Activated B cell treated with CpG ODN at 0.5 μM for 24 hours (primary cell): Measurements from ENCODE around the gene LPGAT1. TPM values are rescaled to one million over a fixed set of nuclear protein-coding genes. Genes with fewer than 3 reads are reported as not detected.

Experiments used
- ATAC-seq: fragments of 200-7000 bp; cut with Tn5 transposase; one replicate; pipeline ENCODE4 v1.10.0; 2021; ENCODE audit warnings: low read depth, mild to moderate bottlenecking, moderate library complexity
- CTCF ChIA-PET: fragments of 350-600 bp; sonication (Branson Sonifier 250); formaldehyde crosslinking; loops from one replicate; lab custom pipeline; 2021; ENCODE audit warnings: antibody characterized with exemption; lab: Charles Lee
- POLR2A ChIA-PET: fragments of 350-600 bp; sonication (Branson Sonifier 250); formaldehyde crosslinking; loops from one replicate; lab custom pipeline; 2021; ENCODE audit warnings: antibody characterized with exemption; lab: Charles Lee
- DNase-seq: peaks from one replicate; pipeline ENCODE4 v3.0.0; 2022
- H3K27ac Mint-ChIP-seq: one replicate; pipeline ENCODE4 v1.8.0; 2020; ENCODE audit warnings: mixed read lengths
- H3K27me3 Mint-ChIP-seq: one replicate; pipeline ENCODE4 v1.8.0; 2021; ENCODE audit warnings: mixed read lengths
- H3K36me3 Mint-ChIP-seq: one replicate; pipeline ENCODE4 v1.8.0; 2021; ENCODE audit warnings: low read depth, mixed read lengths
- H3K4me1 Mint-ChIP-seq: one replicate; pipeline ENCODE4 v1.8.0; 2021; ENCODE audit warnings: mixed read lengths
- H3K4me3 Mint-ChIP-seq: one replicate; pipeline ENCODE4 v1.8.0; 2020; ENCODE audit warnings: mild to moderate bottlenecking, mixed read lengths
- H3K9me3 Mint-ChIP-seq: one replicate; pipeline ENCODE4 v1.8.0; 2020; ENCODE audit warnings: mixed read lengths
- CTCF ChIP-seq: fragments of 200-600 bp; IDR thresholded peaks from one replicate; pipeline ENCODE4 v1.8.0; 2022; ENCODE audit warnings: antibody characterized with exemption, mild to moderate bottlenecking
- intact Hi-C: fragments of 100-400 bp; cut with micrococcal nuclease; formaldehyde crosslinking; loops from one replicate; pipeline ENCODE4 v1.15.1; 2024
- total RNA-seq: library from RNA; stranded (reverse); gene quantifications from 2 replicates; pipeline ENCODE4 v1.2.3, GENCODE V29; 2022

Gene LPGAT1
- total RNA-seq, 1 donor from 2014 or later, result 43.6 TPM

DNA sequence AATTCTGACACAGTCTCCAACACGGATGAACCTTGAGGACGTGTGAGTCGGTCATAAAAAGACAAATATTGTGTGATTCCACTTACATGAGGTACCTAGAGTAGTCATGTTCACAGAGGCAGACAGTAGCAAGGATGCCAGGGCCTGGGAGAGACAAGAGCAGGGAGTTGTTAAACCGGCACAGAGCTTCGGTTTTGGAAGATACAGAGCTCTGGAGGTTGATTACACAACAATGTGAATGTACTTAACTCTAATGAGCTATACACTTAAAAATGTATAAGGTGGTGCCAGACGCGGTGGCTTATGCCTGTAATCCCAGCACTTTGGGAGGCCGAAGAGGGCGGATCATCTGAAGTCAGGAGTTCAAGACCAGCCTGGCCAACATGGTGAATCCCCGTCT lies 117.3 kb downstream of the LPGAT1 start:
- Mint-ChIP-seq H3K36me3 (no peaks in the 10 kb centered on the region), H3K4me3 (no peak overlapping the region), H3K27ac (no peak overlapping the region), H3K27me3 (no peaks in the 10 kb centered on the region), H3K9me3 (peaks cover 2% of the 10 kb centered on the region), H3K4me1 (peaks cover 9% of the 10 kb centered on the region)
- CTCF ChIA-PET, result no interaction called here
- ATAC-seq (no peak), DNase-seq (no peak)
- no peak for TF ChIP-seq CTCF
- POLR2A ChIA-PET, result no interaction called here
- intact Hi-C loops, result no loop called here

- no peaks in the 10 kb centered on the region for H3K36me3 Mint-ChIP-seq
- no peak for TF ChIP-seq CTCF
- ATAC-seq (no peak), DNase-seq (no peak)
- H3K4me3 Mint-ChIP-seq, result no peak overlapping the region
- H3K4me1 Mint-ChIP-seq, result peaks cover 9% of the 10 kb centered on the region
- no peak overlapping the region for H3K27ac Mint-ChIP-seq
- POLR2A ChIA-PET, result no interaction called here
- CTCF ChIA-PET, result no interaction called here
- no peaks in the 10 kb centered on the region for H3K9me3 Mint-ChIP-seq
- H3K27me3 Mint-ChIP-seq, result no peaks in the 10 kb centered on the region
- intact Hi-C loops, result no loop called here
These were observed 119.3 kb downstream of the LPGAT1 start for GRCh38 chr1:211711315-211711705.

- Mint-ChIP-seq H3K9me3 (no peaks in the 10 kb centered on the region), H3K36me3 (no peaks in the 10 kb centered on the region), H3K27ac (no peak overlapping the region), H3K27me3 (no peaks in the 10 kb centered on the region), H3K4me3 (no peak overlapping the region), H3K4me1 (peaks cover 9% of the 10 kb centered on the region)
- POLR2A ChIA-PET, result no interaction called here
- no peak for TF ChIP-seq CTCF
- ATAC-seq (no peak), DNase-seq (no peak)
- intact Hi-C loops, result no loop called here
- CTCF ChIA-PET, result no interaction called here
These were observed 119.8 kb downstream of the LPGAT1 start for GRCh38 chr1:211710566-211711314.

DNA sequence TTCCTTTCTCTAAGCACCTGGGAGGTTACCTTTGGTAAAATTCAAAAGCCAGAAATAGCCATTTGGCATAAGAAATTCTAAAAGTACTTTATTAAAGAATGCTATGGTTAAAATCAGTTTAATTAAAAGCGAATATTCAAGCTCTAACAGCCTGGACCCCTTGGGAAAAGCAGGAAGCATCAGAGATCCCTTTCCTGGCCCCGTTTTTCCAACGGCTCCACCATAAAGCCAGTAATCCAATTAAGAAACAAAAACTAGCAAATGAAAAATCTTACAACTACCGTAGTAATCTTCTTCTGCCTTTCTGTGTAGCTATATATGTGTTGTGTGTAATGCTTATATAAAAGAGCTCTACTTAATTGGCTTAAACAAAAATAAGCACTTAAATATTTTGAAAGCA lies 121.6 kb downstream of the LPGAT1 start:
- H3K27me3 Mint-ChIP-seq, result no peaks in the 10 kb centered on the region
- TF ChIP-seq CTCF, result no peak
- no peak overlapping the region for H3K4me3 Mint-ChIP-seq
- H3K9me3 Mint-ChIP-seq, result no peaks in the 10 kb centered on the region
- H3K36me3 Mint-ChIP-seq, result no peaks in the 10 kb centered on the region
- peaks cover 9% of the 10 kb centered on the region for H3K4me1 Mint-ChIP-seq
- ATAC-seq, result no peak
- DNase-seq, result no peak
- ChIA-PET POLR2A (interaction anchor here (1.5 kb wide), 1 partner anchor 10 kb away, joined by 3 read pairs; no protein-coding TSS in a partner anchor), CTCF (no interaction called here)
- no peak overlapping the region for H3K27ac Mint-ChIP-seq
- intact Hi-C loops, result no loop called here

DNA sequence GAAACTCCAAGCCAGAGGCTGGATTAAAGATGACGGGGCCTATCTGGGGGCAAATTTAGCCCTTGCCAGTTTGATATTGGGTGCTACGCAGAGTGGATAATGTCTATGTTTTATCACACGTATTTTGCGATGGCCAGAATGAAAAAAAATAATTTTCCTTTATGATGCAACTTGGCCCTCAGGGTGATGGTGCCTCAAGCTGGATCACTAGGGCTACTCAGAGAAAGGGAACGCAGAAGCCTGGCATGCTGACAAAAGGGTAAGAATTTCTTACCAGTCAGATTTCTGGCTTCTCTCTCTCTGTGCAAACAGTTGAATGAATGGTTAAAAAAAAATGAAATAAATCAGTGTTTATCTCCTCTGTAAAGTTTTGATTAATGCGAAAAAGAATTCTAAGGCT lies 122.6 kb downstream of the LPGAT1 start:
- intact Hi-C loops, result no loop called here
- H3K27ac Mint-ChIP-seq, result no peak overlapping the region
- no peak for TF ChIP-seq CTCF
- no peaks in the 10 kb centered on the region for H3K9me3 Mint-ChIP-seq
- peaks cover 9% of the 10 kb centered on the region for H3K4me1 Mint-ChIP-seq
- H3K36me3 Mint-ChIP-seq, result no peaks in the 10 kb centered on the region
- H3K27me3 Mint-ChIP-seq, result no peaks in the 10 kb centered on the region
- DNase-seq (no peak), ATAC-seq (no peak)
- ChIA-PET CTCF (no interaction called here), POLR2A (interaction anchor here (1.5 kb wide), 1 partner anchor 9 kb away, joined by 3 read pairs; no protein-coding TSS in a partner anchor)
- H3K4me3 Mint-ChIP-seq, result no peak overlapping the region
